IMR-90 (cell line): ENCODE data around the gene PWWP3B. TPM values are rescaled to one million over a fixed set of nuclear protein-coding genes. Genes with fewer than 3 reads are reported as not detected.

Experiments
- ATAC-seq: fragments of 200-7000 bp; cut with Tn5 transposase; 2 replicates; pipeline ENCODE4 v1.9.1; 2020; ENCODE audit warnings: low read depth, mild to moderate bottlenecking, moderate library complexity
- BruUV-seq: library from RNA; stranded (reverse); fragments of 400-500 nt; replicated peaks from 2 replicates; lab custom pipeline; 2021; lab: Mats Ljungman, UMichigan
- CTCF ChIA-PET: fragments of 300-600 bp; formaldehyde crosslinking; extraction: SDS; loops from one replicate; lab custom pipeline; 2021; ENCODE audit warnings: antibody characterized with exemption; lab: Yijun Ruan, JAX
- POLR2A ChIA-PET: fragments of 300-600 bp; sonication (Branson Sonifier 250); formaldehyde crosslinking; loops from one replicate; lab custom pipeline; 2022; ENCODE audit warnings: antibody characterized with exemption; ENCODE audit not compliant: unreplicated experiment; lab: Charles Lee
- DNase-seq: peaks from one replicate; pipeline ENCODE4 v3.0.0; 2013
- H2AFZ ChIP-seq: replicated peaks from 2 replicates; pipeline ENCODE3; 2013; ENCODE audit warnings: low read length, mild to moderate bottlenecking; ENCODE audit not compliant: poor library complexity
- H2AK5ac ChIP-seq: 2 replicates; pipeline ENCODE4 v1.6.1; 2013; ENCODE audit warnings: low read depth, low read length, inconsistent platforms
- H2AK9ac ChIP-seq: replicated peaks from 2 replicates; pipeline ENCODE3; 2013; ENCODE audit warnings: mild to moderate bottlenecking, low read depth, low read length, moderate library complexity; ENCODE audit not compliant: poor library complexity
- H2BK120ac ChIP-seq: 2 replicates; pipeline ENCODE4 v1.6.1; 2013; ENCODE audit warnings: low read depth, low read length, inconsistent platforms
- H2BK15ac ChIP-seq: 3 replicates; pipeline ENCODE4 v1.6.1; 2013; ENCODE audit warnings: low read depth, low read length, inconsistent platforms
- H2BK20ac ChIP-seq: 2 replicates; pipeline ENCODE4 v1.6.1; 2013; ENCODE audit warnings: low read depth, mild to moderate bottlenecking, inconsistent platforms, low read length, moderate library complexity
- H2BK5ac ChIP-seq: 2 replicates; pipeline ENCODE4 v1.6.1; 2013; ENCODE audit warnings: mild to moderate bottlenecking, low read depth, low read length, inconsistent platforms; ENCODE audit not compliant: poor library complexity, severe bottlenecking
- H3K14ac ChIP-seq: replicated peaks from 2 replicates; pipeline ENCODE4 v1.6.1; 2013; ENCODE audit warnings: low read depth, low read length, inconsistent platforms
- H3K18ac ChIP-seq: 2 replicates; pipeline ENCODE4 v1.6.1; 2013; ENCODE audit warnings: low read depth, low read length, control low read depth
- H3K23ac ChIP-seq: 2 replicates; pipeline ENCODE4 v1.6.1; 2013; ENCODE audit warnings: low read depth, low read length, inconsistent platforms
- H3K27ac ChIP-seq: 2 replicates; pipeline ENCODE4 v1.5.1; 2013; ENCODE audit warnings: mild to moderate bottlenecking, control low read depth, low read length; ENCODE audit not compliant: insufficient read depth
- H3K27me3 ChIP-seq: 2 replicates; pipeline ENCODE4 v1.6.1; 2013; ENCODE audit warnings: low read length; ENCODE audit not compliant: control insufficient read depth, insufficient read depth
- H3K36me3 ChIP-seq: 2 replicates; pipeline ENCODE4 v1.6.1; 2013; ENCODE audit warnings: low read length, mixed read lengths; ENCODE audit not compliant: control insufficient read depth, insufficient read depth
- H3K4ac ChIP-seq: 2 replicates; pipeline ENCODE4 v1.6.1; 2013; ENCODE audit warnings: low read depth, low read length, inconsistent platforms
- H3K4me1 ChIP-seq: 2 replicates; pipeline ENCODE4 v1.6.1; 2013; ENCODE audit warnings: low read length, mixed read lengths; ENCODE audit not compliant: control insufficient read depth, insufficient read depth
- H3K4me2 ChIP-seq: 2 replicates; pipeline ENCODE4 v1.6.1; 2013; ENCODE audit warnings: low read depth, mild to moderate bottlenecking, control low read depth, low read length, moderate library complexity
- H3K4me3 ChIP-seq: 2 replicates; pipeline ENCODE4 v1.5.1; 2013; ENCODE audit warnings: low read depth, mild to moderate bottlenecking, control low read depth, low read length, moderate library complexity; ENCODE audit not compliant: insufficient read depth
- H3K56ac ChIP-seq: 2 replicates; pipeline ENCODE4 v1.6.1; 2013; ENCODE audit warnings: low read length, inconsistent platforms; ENCODE audit not compliant: insufficient read depth; ENCODE audit errors: extremely low read depth
- H3K79me1 ChIP-seq, 2 experiments: 2 replicates each; pipeline ENCODE4 v1.6.1; 2013; ENCODE audit warnings: low read length in 2 of 2, inconsistent platforms in 1 of 2, low read depth in 1 of 2
- H3K9ac ChIP-seq: 2 replicates; pipeline ENCODE4 v1.6.1; 2013; ENCODE audit warnings: low read depth, low read length, control low read depth
- H3K9me1 ChIP-seq: 2 replicates; pipeline ENCODE4 v1.6.1; 2013; ENCODE audit warnings: low read length, inconsistent platforms; ENCODE audit not compliant: insufficient read depth
- H3K9me3 ChIP-seq: 2 replicates; pipeline ENCODE4 v1.6.1; 2013; ENCODE audit warnings: low read length; ENCODE audit not compliant: control insufficient read depth, insufficient read depth
- H4K20me1 ChIP-seq: 2 replicates; pipeline ENCODE4 v1.6.1; 2013; ENCODE audit warnings: low read length, inconsistent platforms; ENCODE audit not compliant: insufficient read depth
- H4K5ac ChIP-seq: 2 replicates; pipeline ENCODE4 v1.6.1; 2013; ENCODE audit warnings: mild to moderate bottlenecking, low read depth, low read length, control low read depth
- H4K8ac ChIP-seq, 2 experiments: 2 replicates each; pipeline ENCODE4 v1.6.1; 2013; ENCODE audit warnings: low read depth in 2 of 2, low read length in 2 of 2, control low read depth in 1 of 2, inconsistent platforms in 1 of 2
- H4K91ac ChIP-seq: 2 replicates; pipeline ENCODE4 v1.6.1; 2013; ENCODE audit warnings: low read depth, low read length, inconsistent platforms; ENCODE audit not compliant: insufficient read depth
- BHLHE40 ChIP-seq: fragments of 150-350 bp; IDR thresholded peaks from 2 replicates; pipeline ENCODE4 v1.6.1; 2016; ENCODE audit warnings: mild to moderate bottlenecking, low read depth, low read length
- CTCF ChIP-seq: conservative IDR thresholded peaks from 2 replicates; pipeline ENCODE4 v1.5.1; 2012; ENCODE audit warnings: mild to moderate bottlenecking, low read depth, low read length, improper control_type of control experiment
- FOS ChIP-seq: fragments of 150-350 bp; IDR thresholded peaks from 2 replicates; pipeline ENCODE4 v1.6.1; 2016; ENCODE audit warnings: low read depth, low read length
- MAFK ChIP-seq: IDR thresholded peaks from 2 replicates; pipeline ENCODE4 v1.6.1; 2012; ENCODE audit warnings: low read depth, low read length, improper control_type of control experiment
- MXI1 ChIP-seq: IDR thresholded peaks from 2 replicates; pipeline ENCODE4 v1.6.1; 2012; ENCODE audit warnings: low read depth, mild to moderate bottlenecking, low read length, moderate library complexity, borderline replicate concordance
- NFE2L2 ChIP-seq: fragments of 150-350 bp; IDR thresholded peaks from 2 replicates; pipeline ENCODE4 v1.6.1; 2016; ENCODE audit warnings: low read depth, mild to moderate bottlenecking, low read length
- POLR2A ChIP-seq: IDR thresholded peaks from 2 replicates; pipeline ENCODE4 v1.6.1; 2012; ENCODE audit warnings: mild to moderate bottlenecking, low read depth, low read length
- RAD21 ChIP-seq: IDR thresholded peaks from 2 replicates; pipeline ENCODE4 v1.6.1; 2012; ENCODE audit warnings: low read length, improper control_type of control experiment
- USF2 ChIP-seq: fragments of 150-350 bp; IDR thresholded peaks from 2 replicates; pipeline ENCODE4 v1.6.1; 2017; ENCODE audit warnings: mild to moderate bottlenecking, antibody characterized with exemption, low read length, low read depth
- whole genome bisulfite sequencing, 2 experiments: methylation state at CpG; one replicate each; pipeline versions ENCODE4 v1.1.5 to v1.1.7; 2013; ENCODE audit warnings: missing lambda C conversion rate in 2 of 2; ENCODE audit not compliant: insufficient read length in 1 of 2; ENCODE audit errors: extremely low coverage in 2 of 2; 5-methylcytosine and 5-hydroxymethylcytosine counted together
- dilution Hi-C: fragments of 300-500 bp; cut with HindIII; formaldehyde crosslinking; loops from one replicate; pipeline ENCODE4 v1.14.3; 2018; ENCODE audit warnings: low sequenced_read_pairs; ENCODE audit not compliant: unreplicated experiment
- in situ Hi-C: fragments of 300-500 bp; cut with MboI; formaldehyde crosslinking; loops from 3 replicates; pipeline ENCODE4 v1.14.3; 2019; ENCODE audit warnings: low sequenced_read_pairs, inconsistent platforms, mixed read lengths
- intact Hi-C: fragments of 100-400 bp; cut with micrococcal nuclease; formaldehyde crosslinking; loops from 2 replicates; pipeline ENCODE4 v1.10.0; 2022
- polyA plus RNA-seq, 3 experiments: library from polyadenylated mRNA; depleted of rRNA; stranded (reverse); fragments of >200 nt; gene quantifications; 2 replicates each; pipeline ENCODE4 v1.2.3, GENCODE V29; 2012; ENCODE audit warnings: low replicate concordance in 1 of 3
- total RNA-seq: library from RNA; depleted of rRNA; stranded (reverse); fragments of >200 nt; gene quantifications from 2 replicates; pipeline ENCODE4 v1.2.3, GENCODE V29; 2012

Gene PWWP3B
- total and polyA plus RNA-seq, 2 of the 4 experiments (the other 2 are of a cell fraction), result not detected

- Histone ChIP-seq H3K4me3 (no peak overlapping the region), H2AFZ (no peak overlapping the region), H4K5ac (no peak overlapping the region), H3K23ac (no peak overlapping the region), H3K14ac (no peak overlapping the region), H3K9me1 (no peaks in the 10 kb centered on the region), H3K4me1 (no peaks in the 10 kb centered on the region), H2BK120ac (no peak overlapping the region), H3K36me3 (no peaks in the 10 kb centered on the region), H3K18ac (no peak overlapping the region), H3K79me1 (no peaks in the 10 kb centered on the region), H2AK9ac (no peak overlapping the region), H2AK5ac (no peak overlapping the region), H3K27me3 (no peaks in the 10 kb centered on the region), H2BK5ac (no peak overlapping the region), H3K4me2 (no peak overlapping the region), H3K9me3 (no peaks in the 10 kb centered on the region; the same call in none of the 2 replicates), H4K8ac (no peak overlapping the region), H2BK15ac (no peak overlapping the region), H3K27ac (no peak overlapping the region), H4K91ac (no peak overlapping the region), H4K20me1 (no peaks in the 10 kb centered on the region), H3K4ac (no peak overlapping the region), H3K56ac (no peak overlapping the region), H3K9ac (no peak overlapping the region), H2BK20ac (no peak overlapping the region)
- DNase-seq (no peak), ATAC-seq (no peak)
- intact Hi-C loops (no loop called here), dilution Hi-C loops (no loop called here), in situ Hi-C loops (no loop called here)
- WGBS, 2 experiments, result 9% methylated on average over 1 of the region's 5 CpGs; no CpG with 5 or more reads in 1 of the 2 experiments
- ChIA-PET POLR2A (no interaction called here), CTCF (no interaction called here)
- BruUV-seq, result no TSS peak
- TF ChIP-seq BHLHE40 (no peak), CTCF (no peak), MXI1 (no peak), MAFK (no peak), RAD21 (no peak), USF2 (no peak), POLR2A (no peak), NFE2L2 (no peak), FOS (no peak)
Observed at GRCh38 chrX:106144755-106145639, 23.1 kb upstream of the PWWP3B start.
